ENCODE data around the gene PGAP3.

DNA sequence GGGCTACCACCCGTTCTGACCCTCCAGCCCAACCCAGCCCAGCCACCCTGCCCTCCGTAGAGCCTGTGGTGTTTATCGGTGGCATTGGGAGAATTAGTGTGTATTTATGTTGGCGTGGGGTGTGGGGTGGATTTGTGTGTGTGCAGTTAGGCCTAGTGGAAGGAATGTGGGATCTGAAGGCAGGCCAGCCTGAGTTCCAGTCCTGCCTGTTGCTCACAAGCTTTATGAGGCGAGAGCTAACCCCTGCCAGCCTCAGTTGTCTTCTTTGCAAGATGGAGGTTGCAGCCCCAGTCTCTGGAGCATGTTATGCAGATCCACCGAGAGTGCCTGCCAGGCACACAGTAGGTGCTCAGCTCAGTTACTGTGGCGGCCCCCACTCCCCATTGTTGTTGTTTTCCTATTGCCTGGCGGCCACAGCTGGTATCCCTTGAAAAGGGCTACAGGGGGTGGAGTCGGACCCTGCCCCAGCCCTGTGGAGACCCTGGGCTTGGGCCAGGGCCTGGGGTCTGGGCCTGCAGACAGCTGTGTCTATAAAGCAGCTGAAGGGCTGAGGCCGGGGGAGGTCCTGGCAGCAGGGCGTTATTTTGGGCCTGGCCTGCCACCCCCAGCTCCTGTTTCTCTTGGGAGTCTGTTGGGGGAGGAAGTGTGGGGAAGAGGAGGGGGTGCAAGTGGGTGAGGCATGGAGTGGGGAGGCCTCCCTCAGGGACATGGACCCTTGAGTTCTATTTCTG, 17.1 kb upstream of the PGAP3 start:
- TF ChIP-seq CTCF (IDR thresholded peaks at IDR 0.05; ENCODE audit: low read length) (no peak), EZH2 (optimal IDR thresholded peaks at IDR 0.05; ENCODE audit: low read depth, low read length) (no peak)

Data from MM.1S (cell line).